Natural killer cell (primary cell): ENCODE data around the gene ZNF750. TPM values are rescaled to one million over a fixed set of nuclear protein-coding genes. Genes with fewer than 3 reads are reported as not detected.
A peak's percentile ranks its signal among the peaks of the same experiment; 100 is the strongest.

Source experiments
- ATAC-seq, 3 donors: fragments of 150-1000 bp in 2 of 3; fragments of 200-7000 bp in 1 of 3; cut with Tn5 transposase; 1 replicate in 1 of 3; 2 replicates in 2 of 3; pipeline ENCODE4 v1.10.0; 2021; ENCODE audit warnings: mild to moderate bottlenecking in 2 of 3, moderate library complexity in 2 of 3
- DNase-seq, 2 donors: peaks; one replicate each; pipeline versions ENCODE4 v3.0.0 to v3.0.0-alpha.2; 2013 to 2021; ENCODE audit warnings: mixed read lengths in 1 of 2
- H3K27ac ChIP-seq: one replicate; pipeline ENCODE4 v1.5.1; 2013; ENCODE audit warnings: mild to moderate bottlenecking, low read length
- H3K27me3 ChIP-seq: one replicate; pipeline ENCODE4 v1.6.1; 2013; ENCODE audit warnings: low read length; ENCODE audit not compliant: control insufficient read depth, insufficient read depth
- H3K36me3 ChIP-seq: one replicate; pipeline ENCODE4 v1.6.1; 2013; ENCODE audit warnings: low read length; ENCODE audit not compliant: control insufficient read depth, insufficient read depth
- H3K4me1 ChIP-seq: one replicate; pipeline ENCODE4 v1.6.1; 2013; ENCODE audit warnings: low read length; ENCODE audit not compliant: control insufficient read depth, insufficient read depth
- H3K4me3 ChIP-seq: one replicate; pipeline ENCODE4 v1.5.1; 2013; ENCODE audit warnings: low read length
- H3K9me3 ChIP-seq: one replicate; pipeline ENCODE4 v1.6.1; 2013; ENCODE audit warnings: low read length; ENCODE audit not compliant: control insufficient read depth, insufficient read depth
- H3K27ac Mint-ChIP-seq, 2 donors: one replicate each; pipeline ENCODE4 v1.8.0; 2022; ENCODE audit warnings: mild to moderate bottlenecking in 2 of 2, mixed read lengths in 2 of 2, moderate library complexity in 1 of 2
- H3K27me3 Mint-ChIP-seq, 2 donors: one replicate each; pipeline ENCODE4 v1.8.0; 2022; ENCODE audit warnings: low read depth in 2 of 2, mixed read lengths in 2 of 2
- H3K36me3 Mint-ChIP-seq: one replicate; pipeline ENCODE4 v1.8.0; 2022; ENCODE audit warnings: mixed read lengths
- H3K4me1 Mint-ChIP-seq, 2 donors: one replicate each; pipeline ENCODE4 v1.8.0; 2022; ENCODE audit warnings: mixed read lengths in 2 of 2
- H3K4me3 Mint-ChIP-seq: one replicate; pipeline ENCODE4 v1.8.0; 2022; ENCODE audit warnings: mild to moderate bottlenecking, moderate library complexity, mixed read lengths
- H3K9me3 Mint-ChIP-seq, 2 donors: one replicate each; pipeline ENCODE4 v1.8.0; 2022; ENCODE audit warnings: mixed read lengths in 2 of 2
- CTCF ChIP-seq: fragments of 200-600 bp; IDR thresholded peaks from one replicate; pipeline ENCODE4 v1.8.0; 2022; ENCODE audit warnings: antibody characterized with exemption
- WGBS: methylation state at CpG from one replicate; pipeline ENCODE4 v1.1.7; 2013; ENCODE audit warnings: missing lambda C conversion rate; ENCODE audit not compliant: insufficient coverage; 5-methylcytosine and 5-hydroxymethylcytosine counted together
- intact Hi-C: fragments of 100-400 bp; cut with micrococcal nuclease; formaldehyde crosslinking; loops from one replicate; pipeline ENCODE4 v1.14.2; 2022
- total RNA-seq, 4 donors: library from RNA; stranded (reverse); fragments of 120-200 nt in 1 of 4; gene quantifications; one replicate each; pipeline versions ENCODE4 v1.2.3 to v1.2.4, GENCODE V29; 2013 to 2022

The ZNF750 gene
- total RNA-seq, 3 donors from 2014 or later (not counting 1 experiment from before 2014, with no cell fraction given) = not detected

GRCh38 chr17:82837586-82838320 is 2.1 kb downstream of the ZNF750 start:
- WGBS = 77% methylated on average over 13 of the region's 13 CpGs
- Mint-ChIP-seq H3K4me3 (peak overlapping the region; percentile 58), H3K27me3 (no peaks in the 10 kb centered on the region), H3K36me3 (no peaks in the 10 kb centered on the region), H3K4me1 (peaks cover 20 to 21% of the 10 kb centered on the region in 2 donors), H3K27ac (peak overlapping the region; percentile 62 to 73), H3K9me3 (no peaks in the 10 kb centered on the region)
- Histone ChIP-seq H3K27ac (no peak overlapping the region), H3K9me3 (no peaks in the 10 kb centered on the region), H3K36me3 (no peaks in the 10 kb centered on the region), H3K27me3 (no peaks in the 10 kb centered on the region), H3K4me3 (no peak overlapping the region), H3K4me1 (peaks cover 13% of the 10 kb centered on the region)
- no peak for TF ChIP-seq CTCF
- DNase-seq (no peak), ATAC-seq (peak; percentile 39 to 74 (median 50))
- intact Hi-C loops = no loop called here

- Mint-ChIP-seq H3K4me3 (peak overlapping the region; percentile 25), H3K27ac (peak overlapping the region; percentile 44 to 73), H3K4me1 (peaks cover 20 to 21% of the 10 kb centered on the region in 2 donors), H3K36me3 (no peaks in the 10 kb centered on the region), H3K27me3 (no peaks in the 10 kb centered on the region), H3K9me3 (no peaks in the 10 kb centered on the region)
- 75% methylated on average over 12 of the region's 12 CpGs for WGBS
- no peaks in the 10 kb centered on the region for H3K27me3 ChIP-seq
- no peak overlapping the region for H3K27ac ChIP-seq
- ATAC-seq = no peak
- peak in 1 of 2 donors; percentile 14 for DNase-seq
- no peaks in the 10 kb centered on the region for H3K36me3 ChIP-seq
- no peaks in the 10 kb centered on the region for H3K9me3 ChIP-seq
- TF ChIP-seq CTCF = no peak
- H3K4me3 ChIP-seq = no peak overlapping the region
- intact Hi-C loops = no loop called here
- peaks cover 13% of the 10 kb centered on the region for H3K4me1 ChIP-seq
These were observed 2.9 kb downstream of the ZNF750 start for GRCh38 chr17:82836823-82837357.

GRCh38 chr17:82835766-82836512 is 3.9 kb downstream of the ZNF750 start:
- intact Hi-C loops = no loop called here
- Histone ChIP-seq H3K27me3 (no peaks in the 10 kb centered on the region), H3K9me3 (no peaks in the 10 kb centered on the region), H3K4me3 (no peak overlapping the region), H3K27ac (no peak overlapping the region), H3K36me3 (no peaks in the 10 kb centered on the region), H3K4me1 (peaks cover 13% of the 10 kb centered on the region)
- DNase-seq (no peak), ATAC-seq (no peak)
- TF ChIP-seq CTCF = no peak
- Mint-ChIP-seq H3K27me3 (no peaks in the 10 kb centered on the region), H3K36me3 (no peaks in the 10 kb centered on the region), H3K4me3 (no peak overlapping the region), H3K4me1 (peaks cover 20 to 21% of the 10 kb centered on the region in 2 donors), H3K27ac (no peak overlapping the region), H3K9me3 (no peaks in the 10 kb centered on the region)
- 95% methylated on average over 28 of the region's 28 CpGs for WGBS
